H9 (cell line): ENCODE measurements around the gene GDI2. TPM values are rescaled to one million over a fixed set of nuclear protein-coding genes. Genes with fewer than 3 reads are reported as not detected.

Experiments
- DNase-seq: peaks from one replicate; pipeline ENCODE4 v3.0.0-alpha.2; 2017
- H2AFZ ChIP-seq: one replicate; pipeline ENCODE4 v1.6.1; 2013; ENCODE audit warnings: mild to moderate bottlenecking, low read length, control low read depth, moderate library complexity
- H2AK5ac ChIP-seq: 2 replicates; pipeline ENCODE4 v1.6.1; 2013; ENCODE audit warnings: low read length, control low read depth, mixed read lengths; ENCODE audit not compliant: insufficient read length
- H2BK120ac ChIP-seq: one replicate; pipeline ENCODE4 v1.6.1; 2013; ENCODE audit warnings: low read depth, mild to moderate bottlenecking, low read length, control low read depth, inconsistent platforms; ENCODE audit not compliant: poor library complexity, severe bottlenecking
- H2BK12ac ChIP-seq: 2 replicates; pipeline ENCODE4 v1.6.1; 2013; ENCODE audit warnings: low read length, control low read depth, mixed read lengths, low read depth; ENCODE audit not compliant: insufficient read length
- H2BK15ac ChIP-seq: 2 replicates; pipeline ENCODE4 v1.6.1; 2013; ENCODE audit warnings: low read depth, low read length, control low read depth
- H2BK20ac ChIP-seq: one replicate; pipeline ENCODE4 v1.6.1; 2013; ENCODE audit warnings: low read depth, mild to moderate bottlenecking, low read length, control low read depth, inconsistent platforms; ENCODE audit not compliant: poor library complexity, severe bottlenecking
- H2BK5ac ChIP-seq: 2 replicates; pipeline ENCODE4 v1.6.1; 2013; ENCODE audit warnings: low read length, control low read depth, mixed read lengths; ENCODE audit not compliant: insufficient read length
- H3K14ac ChIP-seq: 2 replicates; pipeline ENCODE4 v1.6.1; 2013; ENCODE audit warnings: low read length, control low read depth; ENCODE audit not compliant: insufficient read depth
- H3K18ac ChIP-seq: 2 replicates; pipeline ENCODE4 v1.6.1; 2013; ENCODE audit warnings: low read depth, mild to moderate bottlenecking, mixed read lengths, low read length, control low read depth; ENCODE audit not compliant: insufficient read length
- H3K23ac ChIP-seq: 2 replicates; pipeline ENCODE4 v1.6.1; 2013; ENCODE audit warnings: low read length, control low read depth, mixed read lengths, low read depth; ENCODE audit not compliant: insufficient read length
- H3K23me2 ChIP-seq: 2 replicates; pipeline ENCODE4 v1.6.1; 2013; ENCODE audit warnings: low read depth, mild to moderate bottlenecking, mixed read lengths, low read length, control low read depth; ENCODE audit not compliant: insufficient read length, poor library complexity, severe bottlenecking
- H3K27ac ChIP-seq: 2 replicates; pipeline ENCODE4 v1.5.1; 2013; ENCODE audit warnings: low read length, control low read depth, mixed read lengths, low read depth; ENCODE audit not compliant: insufficient read length
- H3K27me3 ChIP-seq: 2 replicates; pipeline ENCODE4 v1.6.1; 2013; ENCODE audit warnings: low read length, control low read depth, inconsistent platforms; ENCODE audit not compliant: insufficient read depth
- H3K4ac ChIP-seq: 2 replicates; pipeline ENCODE4 v1.6.1; 2013; ENCODE audit warnings: low read depth, mild to moderate bottlenecking, control low read depth, inconsistent platforms, low read length, moderate library complexity
- H3K4me1 ChIP-seq: 2 replicates; pipeline ENCODE4 v1.6.1; 2013; ENCODE audit warnings: low read length, control low read depth, inconsistent platforms; ENCODE audit not compliant: insufficient read depth
- H3K4me2 ChIP-seq: 2 replicates; pipeline ENCODE4 v1.6.1; 2013; ENCODE audit warnings: low read length, control low read depth, mixed read lengths; ENCODE audit not compliant: insufficient read length, insufficient read depth
- H3K56ac ChIP-seq: 2 replicates; pipeline ENCODE4 v1.6.1; 2013; ENCODE audit warnings: low read depth, mild to moderate bottlenecking, mixed read lengths, low read length, control low read depth; ENCODE audit not compliant: insufficient read length
- H3K79me1 ChIP-seq: 2 replicates; pipeline ENCODE4 v1.6.1; 2013; ENCODE audit warnings: low read depth, mild to moderate bottlenecking, moderate library complexity, low read length, control low read depth, inconsistent platforms; ENCODE audit not compliant: insufficient read depth, poor library complexity, severe bottlenecking
- H3K79me2 ChIP-seq: 2 replicates; pipeline ENCODE4 v1.6.1; 2013; ENCODE audit warnings: low read length, control low read depth, inconsistent platforms; ENCODE audit not compliant: insufficient read depth
- H3K9ac ChIP-seq: 2 replicates; pipeline ENCODE4 v1.6.1; 2013; ENCODE audit warnings: low read length, control low read depth, mixed read lengths; ENCODE audit not compliant: insufficient read length; ENCODE audit errors: extremely low read depth
- H3K9me3 ChIP-seq: one replicate; pipeline ENCODE4 v1.6.1; 2013; ENCODE audit warnings: low read depth, low read length, inconsistent platforms; ENCODE audit not compliant: control insufficient read depth
- H3T11ph ChIP-seq: one replicate; pipeline ENCODE4 v1.6.1; 2013; ENCODE audit warnings: mild to moderate bottlenecking, low read length, control low read depth, inconsistent platforms
- H4K20me1 ChIP-seq: one replicate; pipeline ENCODE4 v1.6.1; 2013; ENCODE audit not compliant: control insufficient read depth, insufficient read length, insufficient read depth
- H4K5ac ChIP-seq: 2 replicates; pipeline ENCODE4 v1.6.1; 2013; ENCODE audit warnings: low read depth, mild to moderate bottlenecking, mixed read lengths, low read length, control low read depth; ENCODE audit not compliant: insufficient read length
- H4K8ac ChIP-seq: replicated peaks from 2 replicates; pipeline ENCODE4 v1.6.1; 2013; ENCODE audit warnings: low read length, control low read depth, mixed read lengths, low read depth; ENCODE audit not compliant: insufficient read length
- H4K91ac ChIP-seq: 2 replicates; pipeline ENCODE4 v1.6.1; 2013; ENCODE audit warnings: low read depth, mild to moderate bottlenecking, moderate library complexity, mixed read lengths, low read length, control low read depth; ENCODE audit not compliant: insufficient read length
- H3K27ac Mint-ChIP-seq, 3 experiments: 2 replicates in 2 of 3; 3 replicates in 1 of 3; pipeline ENCODE4 v1.8.0; 2020 to 2021; ENCODE audit warnings: mixed read lengths in 3 of 3, mild to moderate bottlenecking in 1 of 3, moderate library complexity in 1 of 3
- H3K27me3 Mint-ChIP-seq: 2 replicates; pipeline ENCODE4 v1.8.0; 2021; ENCODE audit warnings: low read depth, mild to moderate bottlenecking, moderate library complexity, mixed read lengths
- H3K36me3 Mint-ChIP-seq, 3 experiments: 2 replicates in 2 of 3; 3 replicates in 1 of 3; pipeline ENCODE4 v1.8.0; 2020 to 2021; ENCODE audit warnings: low read depth in 3 of 3, mixed read lengths in 3 of 3; ENCODE audit not compliant: insufficient read depth in 1 of 3
- H3K4me1 Mint-ChIP-seq, 2 experiments: 2 replicates each; pipeline ENCODE4 v1.8.0; 2020; ENCODE audit warnings: mixed read lengths in 2 of 2
- H3K4me3 Mint-ChIP-seq, 2 experiments: 2 replicates in 1 of 2; 3 replicates in 1 of 2; pipeline ENCODE4 v1.8.0; 2020 to 2021; ENCODE audit warnings: mild to moderate bottlenecking in 2 of 2, mixed read lengths in 2 of 2, moderate library complexity in 1 of 2
- H3K9me3 Mint-ChIP-seq, 2 experiments: 2 replicates in 1 of 2; 3 replicates in 1 of 2; pipeline ENCODE4 v1.8.0; 2020; ENCODE audit warnings: mild to moderate bottlenecking in 2 of 2, mixed read lengths in 2 of 2, moderate library complexity in 1 of 2
- WGBS: extraction: QIAGEN DNeasy Blood & Tissue Kit; methylation state at CpG from one replicate; pipeline ENCODE4 v1.1.7; 2013; ENCODE audit warnings: missing lambda C conversion rate, low lambda C conversion rate, mixed read lengths; ENCODE audit not compliant: insufficient read length; ENCODE audit errors: extremely low coverage; 5-methylcytosine and 5-hydroxymethylcytosine counted together
- total RNA-seq: library from RNA; stranded (reverse); gene quantifications from 2 replicates; pipeline ENCODE4 v1.2.1, GENCODE V29; 2021
- TF ChIP-seq, protein P1 (sequence below): fragments of 200-600 bp; sonication (generic); conservative IDR thresholded peaks from 3 replicates; pipeline ENCODE4 v1.8.0; 2021; ENCODE audit warnings: antibody characterized with exemption, mild to moderate bottlenecking

The GDI2 gene
- total RNA-seq, 1 experiment from 2014 or later = 351 TPM

- H2AK5ac ChIP-seq = no peak overlapping the region
- H3K4ac ChIP-seq = no peak overlapping the region
- peaks cover 27% of the 10 kb centered on the region for H3K79me2 ChIP-seq
- H3K27me3 ChIP-seq = no peaks in the 10 kb centered on the region
- H3K9me3 Mint-ChIP-seq = no peaks in the 10 kb centered on the region
- H2BK5ac ChIP-seq = no peak overlapping the region
- H4K8ac ChIP-seq = no peak overlapping the region
- no peak overlapping the region for H2BK20ac ChIP-seq
- H3K4me1 ChIP-seq = no peaks in the 10 kb centered on the region
- H3K23ac ChIP-seq = no peak overlapping the region
- WGBS = no CpG with 5 or more reads among the region's 16 CpGs
- H2AFZ ChIP-seq = no peak overlapping the region
- H3K14ac ChIP-seq = no peak overlapping the region
- H3K23me2 ChIP-seq = no peaks in the 10 kb centered on the region
- no peak overlapping the region for H3K56ac ChIP-seq
- peaks cover 9% of the 10 kb centered on the region for H3K79me1 ChIP-seq
- peaks cover 16% of the 10 kb centered on the region in 2 experiments for H3K4me1 Mint-ChIP-seq
- H2BK12ac ChIP-seq = no peak overlapping the region
- H3K27ac ChIP-seq = no peak overlapping the region
- peaks cover 39 to 85% (median 66%) of the 10 kb centered on the region in 3 experiments; a peak in 6 of 7 replicates for H3K36me3 Mint-ChIP-seq
- H3K9me3 ChIP-seq = no peaks in the 10 kb centered on the region
- H3K9ac ChIP-seq = no peak overlapping the region
- TF ChIP-seq, protein P1, sequence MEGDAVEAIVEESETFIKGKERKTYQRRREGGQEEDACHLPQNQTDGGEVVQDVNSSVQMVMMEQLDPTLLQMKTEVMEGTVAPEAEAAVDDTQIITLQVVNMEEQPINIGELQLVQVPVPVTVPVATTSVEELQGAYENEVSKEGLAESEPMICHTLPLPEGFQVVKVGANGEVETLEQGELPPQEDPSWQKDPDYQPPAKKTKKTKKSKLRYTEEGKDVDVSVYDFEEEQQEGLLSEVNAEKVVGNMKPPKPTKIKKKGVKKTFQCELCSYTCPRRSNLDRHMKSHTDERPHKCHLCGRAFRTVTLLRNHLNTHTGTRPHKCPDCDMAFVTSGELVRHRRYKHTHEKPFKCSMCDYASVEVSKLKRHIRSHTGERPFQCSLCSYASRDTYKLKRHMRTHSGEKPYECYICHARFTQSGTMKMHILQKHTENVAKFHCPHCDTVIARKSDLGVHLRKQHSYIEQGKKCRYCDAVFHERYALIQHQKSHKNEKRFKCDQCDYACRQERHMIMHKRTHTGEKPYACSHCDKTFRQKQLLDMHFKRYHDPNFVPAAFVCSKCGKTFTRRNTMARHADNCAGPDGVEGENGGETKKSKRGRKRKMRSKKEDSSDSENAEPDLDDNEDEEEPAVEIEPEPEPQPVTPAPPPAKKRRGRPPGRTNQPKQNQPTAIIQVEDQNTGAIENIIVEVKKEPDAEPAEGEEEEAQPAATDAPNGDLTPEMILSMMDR = no peak
- no peak overlapping the region for H2BK120ac ChIP-seq
- H4K20me1 ChIP-seq = no peaks in the 10 kb centered on the region
- no peak overlapping the region for H4K91ac ChIP-seq
- no peak overlapping the region for H2BK15ac ChIP-seq
- no peak overlapping the region for H3K4me3 Mint-ChIP-seq
- DNase-seq = no peak
- H4K5ac ChIP-seq = no peak overlapping the region
- peak overlapping the region; percentile 1 to 60 (median 33); a peak in 3 of 7 replicates for H3K27ac Mint-ChIP-seq
- no peak overlapping the region for H3T11ph ChIP-seq
- H3K18ac ChIP-seq = no peak overlapping the region
- no peak overlapping the region for H3K4me2 ChIP-seq
- no peaks in the 10 kb centered on the region; the same call in 1 of the 2 replicates for H3K27me3 Mint-ChIP-seq
Measured at GRCh38 chr10:5775685-5776084, 37.5 kb downstream of the GDI2 start.
